Measurements from ENCODE around the gene ALG9. TPM values are rescaled to one million over a fixed set of nuclear protein-coding genes. Genes with fewer than 3 reads are reported as not detected.

Gene ALG9
- total and polyA plus RNA-seq, 10 of the 15 experiments (the other 5 are each of a cell fraction or from before 2014, with no cell fraction given), result 10.8 to 41.6 (median 25.5) TPM

DNA sequence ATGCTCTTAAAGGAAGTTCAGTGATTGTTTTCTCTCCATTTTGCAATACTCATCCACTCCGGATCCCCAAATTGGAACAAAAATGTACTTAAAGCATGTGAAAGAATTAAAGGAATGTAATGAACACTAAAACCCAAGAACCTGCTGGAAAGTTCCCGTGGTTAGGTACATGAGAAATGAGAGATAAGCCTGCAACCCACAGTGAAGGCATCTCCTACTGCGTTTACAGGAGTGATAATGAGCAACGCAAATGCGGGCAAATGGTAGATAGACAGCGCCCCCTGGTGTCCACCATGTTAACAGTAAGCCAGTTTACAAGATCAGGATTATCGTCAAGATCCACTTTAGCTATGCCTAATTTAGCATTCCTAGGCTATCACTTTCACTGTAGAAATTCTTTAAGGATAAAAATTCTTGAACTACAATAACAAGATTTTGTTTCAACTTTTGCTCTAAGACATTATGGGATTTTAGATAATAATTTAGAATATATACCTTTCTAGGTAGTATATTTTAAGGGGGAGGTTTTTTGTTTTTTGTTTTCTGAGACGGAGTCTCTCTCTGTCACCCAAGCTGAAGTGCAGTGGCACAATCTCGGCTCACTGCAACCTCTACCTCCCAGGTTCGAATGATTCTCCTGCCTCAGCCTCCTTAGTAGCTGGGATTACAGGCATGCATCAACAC is 29.9 kb downstream of the ALG9 start (continued):
- no peak for TF ChIP-seq ETV6 (conservative IDR thresholded peaks at IDR 0.05 in 1 of 2, IDR thresholded peaks at IDR 0.05 in 1 of 2; ENCODE audit: borderline replicate concordance in 1 of 2, low read depth in 1 of 2)
- TF ChIP-seq, protein P1, sequence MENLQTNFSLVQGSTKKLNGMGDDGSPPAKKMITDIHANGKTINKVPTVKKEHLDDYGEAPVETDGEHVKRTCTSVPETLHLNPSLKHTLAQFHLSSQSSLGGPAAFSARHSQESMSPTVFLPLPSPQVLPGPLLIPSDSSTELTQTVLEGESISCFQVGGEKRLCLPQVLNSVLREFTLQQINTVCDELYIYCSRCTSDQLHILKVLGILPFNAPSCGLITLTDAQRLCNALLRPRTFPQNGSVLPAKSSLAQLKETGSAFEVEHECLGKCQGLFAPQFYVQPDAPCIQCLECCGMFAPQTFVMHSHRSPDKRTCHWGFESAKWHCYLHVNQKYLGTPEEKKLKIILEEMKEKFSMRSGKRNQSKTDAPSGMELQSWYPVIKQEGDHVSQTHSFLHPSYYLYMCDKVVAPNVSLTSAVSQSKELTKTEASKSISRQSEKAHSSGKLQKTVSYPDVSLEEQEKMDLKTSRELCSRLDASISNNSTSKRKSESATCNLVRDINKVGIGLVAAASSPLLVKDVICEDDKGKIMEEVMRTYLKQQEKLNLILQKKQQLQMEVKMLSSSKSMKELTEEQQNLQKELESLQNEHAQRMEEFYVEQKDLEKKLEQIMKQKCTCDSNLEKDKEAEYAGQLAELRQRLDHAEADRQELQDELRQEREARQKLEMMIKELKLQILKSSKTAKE (IDR thresholded peaks at IDR 0.05; ENCODE audit: low read depth, poor library complexity, severe bottlenecking), result peak; percentile 13
- no peak for TF ChIP-seq ZNF24 (IDR thresholded peaks at IDR 0.05)
- 0 out of 2 replicates have a peak, but pooled peaks have one; percentile 21 for TF ChIP-seq ATF7 (IDR thresholded peaks at IDR 0.05; ENCODE audit: low read depth)
- no peak for TF ChIP-seq SIX5 (IDR thresholded peaks at IDR 0.05; ENCODE audit: low read depth, low read length, severe bottlenecking)
- TF ChIP-seq, protein P2, sequence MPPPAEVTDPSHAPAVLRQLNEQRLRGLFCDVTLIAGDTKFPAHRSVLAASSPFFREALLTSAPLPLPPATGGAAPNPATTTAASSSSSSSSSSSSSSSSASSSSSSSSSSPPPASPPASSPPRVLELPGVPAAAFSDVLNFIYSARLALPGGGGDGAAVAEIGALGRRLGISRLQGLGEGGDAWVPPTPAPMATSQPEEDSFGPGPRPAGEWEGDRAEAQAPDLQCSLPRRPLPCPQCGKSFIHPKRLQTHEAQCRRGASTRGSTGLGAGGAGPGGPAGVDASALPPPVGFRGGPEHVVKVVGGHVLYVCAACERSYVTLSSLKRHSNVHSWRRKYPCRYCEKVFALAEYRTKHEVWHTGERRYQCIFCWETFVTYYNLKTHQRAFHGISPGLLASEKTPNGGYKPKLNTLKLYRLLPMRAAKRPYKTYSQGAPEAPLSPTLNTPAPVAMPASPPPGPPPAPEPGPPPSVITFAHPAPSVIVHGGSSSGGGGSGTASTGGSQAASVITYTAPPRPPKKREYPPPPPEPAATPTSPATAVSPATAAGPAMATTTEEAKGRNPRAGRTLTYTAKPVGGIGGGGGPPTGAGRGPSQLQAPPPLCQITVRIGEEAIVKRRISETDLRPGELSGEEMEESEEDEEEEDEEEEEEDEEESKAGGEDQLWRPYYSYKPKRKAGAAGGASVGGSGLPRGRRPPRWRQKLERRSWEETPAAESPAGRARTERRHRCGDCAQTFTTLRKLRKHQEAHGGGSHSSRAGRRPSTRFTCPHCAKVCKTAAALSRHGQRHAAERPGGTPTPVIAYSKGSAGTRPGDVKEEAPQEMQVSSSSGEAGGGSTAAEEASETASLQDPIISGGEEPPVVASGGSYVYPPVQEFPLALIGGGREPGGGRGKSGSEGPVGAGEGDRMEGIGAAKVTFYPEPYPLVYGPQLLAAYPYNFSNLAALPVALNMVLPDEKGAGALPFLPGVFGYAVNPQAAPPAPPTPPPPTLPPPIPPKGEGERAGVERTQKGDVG (CRISPR knock-in tag; IDR thresholded peaks at IDR 0.05), result no peak
- TF ChIP-seq JUNB (IDR thresholded peaks at IDR 0.05), result no peak
- no peak for TF ChIP-seq SUPT20H (IDR thresholded peaks at IDR 0.05; ENCODE audit: borderline replicate concordance, control insufficient read depth, low read depth, low read length)
- TF ChIP-seq RUNX3 (IDR thresholded peaks at IDR 0.05; ENCODE audit: low read length), result peak; percentile 25; the same call in 1 of the 2 replicates
- TF ChIP-seq POLR2AphosphoS2 (IDR thresholded peaks at IDR 0.05; ENCODE audit: low read depth, low read length), result no peak
- TF ChIP-seq, protein P3, sequence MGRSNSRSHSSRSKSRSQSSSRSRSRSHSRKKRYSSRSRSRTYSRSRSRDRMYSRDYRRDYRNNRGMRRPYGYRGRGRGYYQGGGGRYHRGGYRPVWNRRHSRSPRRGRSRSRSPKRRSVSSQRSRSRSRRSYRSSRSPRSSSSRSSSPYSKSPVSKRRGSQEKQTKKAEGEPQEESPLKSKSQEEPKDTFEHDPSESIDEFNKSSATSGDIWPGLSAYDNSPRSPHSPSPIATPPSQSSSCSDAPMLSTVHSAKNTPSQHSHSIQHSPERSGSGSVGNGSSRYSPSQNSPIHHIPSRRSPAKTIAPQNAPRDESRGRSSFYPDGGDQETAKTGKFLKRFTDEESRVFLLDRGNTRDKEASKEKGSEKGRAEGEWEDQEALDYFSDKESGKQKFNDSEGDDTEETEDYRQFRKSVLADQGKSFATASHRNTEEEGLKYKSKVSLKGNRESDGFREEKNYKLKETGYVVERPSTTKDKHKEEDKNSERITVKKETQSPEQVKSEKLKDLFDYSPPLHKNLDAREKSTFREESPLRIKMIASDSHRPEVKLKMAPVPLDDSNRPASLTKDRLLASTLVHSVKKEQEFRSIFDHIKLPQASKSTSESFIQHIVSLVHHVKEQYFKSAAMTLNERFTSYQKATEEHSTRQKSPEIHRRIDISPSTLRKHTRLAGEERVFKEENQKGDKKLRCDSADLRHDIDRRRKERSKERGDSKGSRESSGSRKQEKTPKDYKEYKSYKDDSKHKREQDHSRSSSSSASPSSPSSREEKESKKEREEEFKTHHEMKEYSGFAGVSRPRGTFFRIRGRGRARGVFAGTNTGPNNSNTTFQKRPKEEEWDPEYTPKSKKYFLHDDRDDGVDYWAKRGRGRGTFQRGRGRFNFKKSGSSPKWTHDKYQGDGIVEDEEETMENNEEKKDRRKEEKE (IDR thresholded peaks at IDR 0.05), result no peak
- TF ChIP-seq CREB1 (IDR thresholded peaks at IDR 0.05; ENCODE audit: low read depth), result no peak
- no peak for TF ChIP-seq FOS (IDR thresholded peaks at IDR 0.05; ENCODE audit: borderline replicate concordance, extremely low read depth, insufficient read length)
- TF ChIP-seq CHD2 (IDR thresholded peaks at IDR 0.05; ENCODE audit: borderline replicate concordance, low read depth, low read length), result no peak
- TF ChIP-seq, protein P4, sequence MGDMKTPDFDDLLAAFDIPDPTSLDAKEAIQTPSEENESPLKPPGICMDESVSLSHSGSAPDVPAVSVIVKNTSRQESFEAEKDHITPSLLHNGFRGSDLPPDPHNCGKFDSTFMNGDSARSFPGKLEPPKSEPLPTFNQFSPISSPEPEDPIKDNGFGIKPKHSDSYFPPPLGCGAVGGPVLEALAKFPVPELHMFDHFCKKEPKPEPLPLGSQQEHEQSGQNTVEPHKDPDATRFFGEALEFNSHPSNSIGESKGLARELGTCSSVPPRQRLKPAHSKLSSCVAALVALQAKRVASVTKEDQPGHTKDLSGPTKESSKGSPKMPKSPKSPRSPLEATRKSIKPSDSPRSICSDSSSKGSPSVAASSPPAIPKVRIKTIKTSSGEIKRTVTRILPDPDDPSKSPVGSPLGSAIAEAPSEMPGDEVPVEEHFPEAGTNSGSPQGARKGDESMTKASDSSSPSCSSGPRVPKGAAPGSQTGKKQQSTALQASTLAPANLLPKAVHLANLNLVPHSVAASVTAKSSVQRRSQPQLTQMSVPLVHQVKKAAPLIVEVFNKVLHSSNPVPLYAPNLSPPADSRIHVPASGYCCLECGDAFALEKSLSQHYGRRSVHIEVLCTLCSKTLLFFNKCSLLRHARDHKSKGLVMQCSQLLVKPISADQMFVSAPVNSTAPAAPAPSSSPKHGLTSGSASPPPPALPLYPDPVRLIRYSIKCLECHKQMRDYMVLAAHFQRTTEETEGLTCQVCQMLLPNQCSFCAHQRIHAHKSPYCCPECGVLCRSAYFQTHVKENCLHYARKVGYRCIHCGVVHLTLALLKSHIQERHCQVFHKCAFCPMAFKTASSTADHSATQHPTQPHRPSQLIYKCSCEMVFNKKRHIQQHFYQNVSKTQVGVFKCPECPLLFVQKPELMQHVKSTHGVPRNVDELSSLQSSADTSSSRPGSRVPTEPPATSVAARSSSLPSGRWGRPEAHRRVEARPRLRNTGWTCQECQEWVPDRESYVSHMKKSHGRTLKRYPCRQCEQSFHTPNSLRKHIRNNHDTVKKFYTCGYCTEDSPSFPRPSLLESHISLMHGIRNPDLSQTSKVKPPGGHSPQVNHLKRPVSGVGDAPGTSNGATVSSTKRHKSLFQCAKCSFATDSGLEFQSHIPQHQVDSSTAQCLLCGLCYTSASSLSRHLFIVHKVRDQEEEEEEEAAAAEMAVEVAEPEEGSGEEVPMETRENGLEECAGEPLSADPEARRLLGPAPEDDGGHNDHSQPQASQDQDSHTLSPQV (IDR thresholded peaks at IDR 0.05), result no peak
- TF ChIP-seq SMARCA5 (IDR thresholded peaks at IDR 0.05), result 0 out of 2 replicates have a peak, but pooled peaks have one; percentile 18
- no peak for TF ChIP-seq BACH1 (IDR thresholded peaks at IDR 0.05; ENCODE audit: borderline replicate concordance)

All from GM12878 (cell line).